Measurements from ENCODE around the gene CD300E. TPM values are rescaled to one million over a fixed set of nuclear protein-coding genes. Genes with fewer than 3 reads are reported as not detected.

CD300E gene
- total RNA-seq, 4 donors from 2014 or later = 1.6 to 9.2 (median 2.2) TPM

GRCh38 chr17:74599448-74599939, 24.0 kb downstream of the CD300E start:
- TF ChIP-seq, protein P1, sequence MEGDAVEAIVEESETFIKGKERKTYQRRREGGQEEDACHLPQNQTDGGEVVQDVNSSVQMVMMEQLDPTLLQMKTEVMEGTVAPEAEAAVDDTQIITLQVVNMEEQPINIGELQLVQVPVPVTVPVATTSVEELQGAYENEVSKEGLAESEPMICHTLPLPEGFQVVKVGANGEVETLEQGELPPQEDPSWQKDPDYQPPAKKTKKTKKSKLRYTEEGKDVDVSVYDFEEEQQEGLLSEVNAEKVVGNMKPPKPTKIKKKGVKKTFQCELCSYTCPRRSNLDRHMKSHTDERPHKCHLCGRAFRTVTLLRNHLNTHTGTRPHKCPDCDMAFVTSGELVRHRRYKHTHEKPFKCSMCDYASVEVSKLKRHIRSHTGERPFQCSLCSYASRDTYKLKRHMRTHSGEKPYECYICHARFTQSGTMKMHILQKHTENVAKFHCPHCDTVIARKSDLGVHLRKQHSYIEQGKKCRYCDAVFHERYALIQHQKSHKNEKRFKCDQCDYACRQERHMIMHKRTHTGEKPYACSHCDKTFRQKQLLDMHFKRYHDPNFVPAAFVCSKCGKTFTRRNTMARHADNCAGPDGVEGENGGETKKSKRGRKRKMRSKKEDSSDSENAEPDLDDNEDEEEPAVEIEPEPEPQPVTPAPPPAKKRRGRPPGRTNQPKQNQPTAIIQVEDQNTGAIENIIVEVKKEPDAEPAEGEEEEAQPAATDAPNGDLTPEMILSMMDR (IDR thresholded peaks at IDR 0.05) = no peak
- no peak for ATAC-seq (ENCODE audit: low FRiP score)
- DNase-seq (ENCODE audit: low spot score) = no peak

DNA sequence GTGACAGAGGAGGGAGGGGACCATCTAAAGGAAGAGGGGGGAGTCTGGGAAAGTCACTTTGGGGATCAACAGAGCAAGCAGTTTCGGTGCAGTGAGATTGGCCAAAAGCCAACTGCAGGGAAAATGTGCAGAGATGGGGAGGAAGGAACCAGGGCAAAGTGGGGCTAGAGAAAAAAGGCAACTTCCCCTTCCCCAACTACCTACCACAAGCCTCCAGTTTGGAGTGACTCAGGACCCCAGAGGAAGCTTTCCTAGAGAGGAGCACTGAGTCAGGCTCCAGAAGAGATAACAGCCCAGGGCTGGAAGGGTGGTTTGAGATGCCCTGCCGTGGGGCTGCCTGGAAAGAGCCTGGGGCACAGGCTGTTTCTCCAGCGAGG, 24.5 kb downstream of the CD300E start:
- TF ChIP-seq, protein P1 (IDR thresholded peaks at IDR 0.05) = no peak
- ATAC-seq (ENCODE audit: low FRiP score) = no peak
- DNase-seq (ENCODE audit: low spot score) = no peak

DNA sequence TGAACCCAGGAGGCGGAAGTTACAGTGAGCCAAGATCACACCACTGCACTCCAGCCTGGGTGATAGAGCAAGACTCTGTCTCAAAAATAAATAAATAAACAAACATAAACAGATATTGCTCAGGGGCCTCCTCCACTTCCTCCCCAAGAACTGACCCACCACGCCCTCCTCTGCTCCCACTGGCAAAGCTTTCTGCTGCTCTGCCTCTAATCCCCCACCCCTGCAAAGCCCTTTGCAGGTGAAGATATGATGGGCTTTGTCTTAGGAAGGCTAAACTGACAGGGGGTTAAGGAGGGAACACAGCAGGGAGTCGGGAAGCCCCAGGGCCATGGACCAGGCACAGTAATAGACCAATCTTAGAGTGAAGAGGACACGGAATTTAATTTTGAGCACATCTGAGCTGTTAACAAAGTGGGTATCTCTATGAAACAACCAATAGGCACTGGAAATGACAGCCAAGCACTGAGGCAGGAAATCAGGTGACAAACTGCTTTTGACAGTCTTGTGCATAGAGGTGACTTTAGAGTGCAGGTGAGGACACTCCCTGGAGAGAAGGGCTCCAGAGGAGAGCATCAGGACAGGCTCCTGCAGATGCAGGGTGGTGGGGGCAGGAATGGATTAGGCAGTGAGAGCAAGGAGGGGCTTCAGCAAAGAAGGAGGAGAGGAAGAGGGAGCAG, 25.1 kb downstream of the CD300E start:
- TF ChIP-seq, protein P1 (IDR thresholded peaks at IDR 0.05) = no peak
- DNase-seq (ENCODE audit: low spot score) (no peak), ATAC-seq (ENCODE audit: low FRiP score) (no peak)

DNA sequence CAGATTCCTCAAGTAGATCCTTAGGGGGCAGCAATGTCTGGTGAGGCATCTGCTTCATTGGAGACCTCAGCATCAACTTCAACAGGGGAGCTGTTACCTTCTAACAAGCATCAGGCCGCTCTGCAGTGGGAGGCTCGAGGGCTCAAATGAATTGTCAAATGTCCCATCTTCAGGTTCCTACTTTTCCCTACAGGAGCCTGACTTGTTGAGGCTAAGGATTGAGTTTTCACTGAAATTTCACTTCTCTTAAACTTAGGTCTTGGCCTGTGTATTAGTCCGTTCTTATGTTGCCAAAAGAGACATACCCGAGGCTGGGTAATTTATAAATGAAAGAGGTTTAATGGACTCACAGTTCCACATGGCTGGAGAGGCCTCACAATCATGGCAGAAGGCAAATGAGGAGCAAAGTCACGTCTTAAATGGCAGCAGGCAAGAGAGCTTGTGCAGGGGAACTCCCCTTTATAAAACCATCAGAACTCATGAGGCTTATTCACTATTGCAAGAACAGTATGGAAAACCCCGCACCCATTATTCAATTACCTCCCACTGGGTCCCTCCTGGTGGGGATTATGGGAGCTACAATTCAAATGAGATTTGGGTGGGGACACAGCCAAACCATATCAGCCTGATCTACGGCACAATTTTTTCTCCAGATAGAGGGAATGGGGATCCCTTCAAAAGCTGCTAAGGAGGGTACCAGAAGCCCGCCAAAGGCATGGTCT, 26.3 kb downstream of the CD300E start:
- TF ChIP-seq, protein P1 (IDR thresholded peaks at IDR 0.05) = no peak
- no peak for DNase-seq (ENCODE audit: low spot score)
- ATAC-seq (ENCODE audit: low FRiP score) = no peak

- DNase-seq (ENCODE audit: low spot score) (no peak), ATAC-seq (ENCODE audit: low FRiP score) (no peak)
- TF ChIP-seq, protein P1 (IDR thresholded peaks at IDR 0.05) = no peak
Observed at GRCh38 chr17:74595037-74595750, 28.3 kb downstream of the CD300E start.

GRCh38 chr17:74592087-74592990, 31.2 kb downstream of the CD300E start, which contains the start of gene CD300LD:
Gene CD300LD (minus strand): TSS chr17:74592283. CDS start chr17:74592202, 81 bp downstream.
- TF ChIP-seq, protein P1 (IDR thresholded peaks at IDR 0.05) = no peak
- DNase-seq (ENCODE audit: low spot score) = no peak
- no peak for ATAC-seq (ENCODE audit: low FRiP score)
